Hematopoietic multipotent progenitor cell treated with erythropoietin and hydrocortisone succinate and interleukin-3 and kit ligand, for 4 days (in vitro differentiated cells): ENCODE results near the gene ZFYVE1.
A peak's percentile ranks its signal among the peaks of the same experiment; 100 is the strongest.
"Not testable (repeated sequence)": the region's sequence is repeated elsewhere in the genome, so short reads cannot be mapped to it uniquely, and the experiment has no call there.

Source experiments
- DNase-seq: peaks from one replicate; pipeline ENCODE4 v3.0.0-alpha.2; 2015

Gene ZFYVE1

DNA sequence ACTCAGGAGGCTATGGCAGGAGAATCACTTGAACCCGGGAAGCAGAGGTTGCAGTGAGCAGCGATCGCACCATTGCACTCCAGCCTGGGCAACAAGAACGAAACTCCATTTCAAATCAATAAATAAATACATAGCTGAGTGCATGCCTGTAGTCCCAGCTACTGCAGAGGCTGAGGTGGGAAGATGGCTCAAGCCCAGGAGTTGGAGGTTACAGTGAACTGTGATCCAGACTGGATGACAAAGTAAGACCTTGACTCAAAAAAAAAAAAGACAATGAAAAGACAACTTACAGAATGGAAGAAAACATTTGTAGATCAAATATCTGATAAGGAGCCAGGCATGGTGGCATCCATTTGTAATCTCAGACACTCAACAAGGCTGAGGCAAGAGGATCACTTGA, 27.6 kb downstream of the ZFYVE1 start:
- no peak for DNase-seq

DNA sequence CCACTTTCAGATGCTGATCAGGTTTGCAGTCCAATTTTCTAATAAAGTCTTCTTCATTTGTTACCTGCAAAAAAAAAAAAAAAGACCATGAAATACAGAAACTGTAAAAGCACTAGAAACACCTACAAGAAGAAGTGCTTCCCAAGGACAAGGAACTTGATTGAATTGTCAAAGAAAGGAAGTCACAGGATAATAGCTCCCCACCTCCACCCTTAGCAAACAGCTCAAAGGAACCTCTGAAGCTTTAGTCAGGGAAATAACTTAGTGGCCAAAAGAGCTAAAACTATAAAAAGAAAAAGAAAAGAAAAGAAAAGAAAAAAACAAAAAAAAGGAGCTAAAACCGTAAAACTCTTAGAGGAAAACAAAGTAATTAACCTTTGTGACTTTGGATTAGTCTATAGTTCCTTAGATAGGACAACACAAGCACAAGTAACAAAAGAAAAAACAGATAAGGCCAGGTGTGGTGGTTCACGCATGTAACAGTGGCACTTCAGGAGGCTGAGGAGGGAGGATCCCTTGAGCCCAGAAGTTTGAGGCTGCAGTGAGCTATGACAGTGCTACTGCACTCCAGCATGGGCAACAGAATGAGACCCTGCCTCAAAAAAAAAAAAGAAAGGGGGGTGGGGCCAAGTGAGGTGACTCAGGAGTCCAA, 28.5 kb downstream of the ZFYVE1 start:
- no peak for DNase-seq

DNA sequence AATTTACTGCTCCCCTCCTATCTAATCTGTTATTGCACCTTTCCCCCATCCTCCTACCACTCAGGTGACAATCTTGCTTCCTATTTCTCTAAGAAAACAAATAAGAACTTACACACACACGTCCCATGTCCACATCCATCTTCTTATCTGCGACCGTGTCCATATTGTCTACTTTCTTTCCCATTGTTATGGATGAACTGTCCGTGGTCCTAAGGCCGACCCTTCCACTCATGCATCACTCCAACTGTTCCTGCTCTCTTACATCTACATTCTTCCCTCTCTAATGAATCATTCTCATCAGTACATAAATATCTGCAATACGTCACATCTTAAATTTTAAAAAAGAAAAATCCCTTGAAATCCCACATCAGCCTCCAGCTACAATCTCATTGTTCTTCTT, 30.0 kb downstream of the ZFYVE1 start:
- no peak for DNase-seq

GRCh38 chr14:72990171-72990570, 36.7 kb downstream of the ZFYVE1 start:
- DNase-seq: no peak

DNA sequence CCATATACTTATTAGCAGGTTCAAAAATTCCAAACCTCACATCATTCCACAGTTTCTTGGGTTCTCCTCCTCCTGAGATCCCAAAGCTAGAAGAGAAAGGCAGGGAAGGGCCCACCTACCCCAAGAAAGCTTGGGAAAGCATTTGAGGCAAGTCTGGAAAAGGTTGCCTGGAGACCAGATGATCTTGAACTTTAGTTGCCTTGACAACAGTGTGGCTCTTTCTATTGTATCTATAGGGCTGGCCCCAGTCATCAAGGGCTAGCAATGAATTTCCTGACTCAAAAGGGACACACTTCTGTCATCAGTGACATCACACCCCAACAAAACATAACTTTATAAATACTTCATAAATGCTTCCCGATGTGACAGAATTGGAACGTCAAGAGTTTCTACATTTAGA, 40.0 kb downstream of the ZFYVE1 start:
- DNase-seq: no peak

- no peak for DNase-seq
These were observed 40.7 kb downstream of the ZFYVE1 start for GRCh38 chr14:72986214-72986613.

DNA sequence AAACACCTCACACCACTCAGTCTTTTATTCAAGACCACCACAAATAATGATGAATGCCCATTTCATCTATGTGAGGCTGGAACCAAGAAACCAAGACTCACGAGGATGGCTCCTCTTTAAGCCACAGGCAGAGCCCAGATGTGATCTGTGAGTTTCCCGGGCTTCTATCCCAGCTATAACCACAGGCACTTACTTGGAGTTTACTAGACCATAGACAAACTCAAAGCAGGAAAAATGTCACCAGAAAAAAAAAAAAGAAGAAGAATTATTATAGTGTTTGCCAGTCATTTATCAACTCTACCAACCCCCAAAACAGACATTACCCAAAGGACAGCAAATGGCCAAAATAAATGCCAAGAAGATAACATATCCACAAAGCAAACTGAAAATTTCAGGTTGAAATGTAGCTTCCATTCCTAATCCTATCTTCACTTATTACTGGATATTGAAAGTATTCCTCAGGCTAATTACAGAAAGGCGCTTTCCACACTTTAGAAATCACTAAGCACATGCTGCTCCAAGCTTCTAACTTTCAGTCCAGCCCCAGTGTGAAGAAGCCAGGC, 44.7 kb downstream of the ZFYVE1 start:
- no peak for DNase-seq

- no peak for DNase-seq
These were observed 46.0 kb downstream of the ZFYVE1 start for GRCh38 chr14:72980863-72981262.

DNA sequence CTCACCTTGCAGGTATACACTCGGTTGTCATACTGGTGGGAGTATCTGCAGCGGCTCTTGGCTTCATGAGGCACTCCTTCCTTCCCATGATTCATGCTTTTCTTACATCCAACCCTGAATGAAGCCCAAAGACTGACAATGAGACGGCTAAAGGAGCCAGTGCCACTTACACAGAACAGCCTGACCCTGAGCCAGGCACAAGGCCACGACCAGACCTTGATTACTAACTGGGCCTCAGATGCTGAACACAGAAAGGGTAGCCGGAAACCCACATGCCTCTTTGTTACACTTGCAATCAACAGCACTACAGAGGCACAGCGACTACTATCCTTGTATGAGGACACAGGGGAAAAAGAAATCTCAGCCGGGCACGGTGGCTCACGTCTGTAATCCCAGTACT, 48.0 kb downstream of the ZFYVE1 start:
- no peak for DNase-seq

DNA sequence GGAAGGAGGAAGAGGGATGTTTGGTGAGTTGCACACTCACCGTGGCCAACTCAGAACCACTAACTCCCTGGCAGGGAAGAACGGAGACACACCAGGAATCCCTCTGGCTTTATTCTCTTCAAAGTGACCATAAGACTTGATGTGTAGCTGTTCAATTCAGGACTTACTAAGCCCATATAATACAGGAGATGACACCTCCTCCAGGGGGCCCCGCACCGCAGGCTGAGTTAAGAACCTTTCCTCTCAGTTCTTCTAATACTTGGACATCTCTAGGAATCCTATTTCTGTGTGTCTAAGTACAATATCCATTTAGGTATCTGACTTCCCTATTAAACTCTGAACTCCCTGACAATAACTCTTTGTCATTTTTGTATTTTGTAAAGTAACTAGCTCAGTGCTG, 51.1 kb downstream of the ZFYVE1 start:
- DNase-seq: peak; percentile 46

GRCh38 chr14:72974661-72975060, 52.2 kb downstream of the ZFYVE1 start:
- DNase-seq: no peak

DNA sequence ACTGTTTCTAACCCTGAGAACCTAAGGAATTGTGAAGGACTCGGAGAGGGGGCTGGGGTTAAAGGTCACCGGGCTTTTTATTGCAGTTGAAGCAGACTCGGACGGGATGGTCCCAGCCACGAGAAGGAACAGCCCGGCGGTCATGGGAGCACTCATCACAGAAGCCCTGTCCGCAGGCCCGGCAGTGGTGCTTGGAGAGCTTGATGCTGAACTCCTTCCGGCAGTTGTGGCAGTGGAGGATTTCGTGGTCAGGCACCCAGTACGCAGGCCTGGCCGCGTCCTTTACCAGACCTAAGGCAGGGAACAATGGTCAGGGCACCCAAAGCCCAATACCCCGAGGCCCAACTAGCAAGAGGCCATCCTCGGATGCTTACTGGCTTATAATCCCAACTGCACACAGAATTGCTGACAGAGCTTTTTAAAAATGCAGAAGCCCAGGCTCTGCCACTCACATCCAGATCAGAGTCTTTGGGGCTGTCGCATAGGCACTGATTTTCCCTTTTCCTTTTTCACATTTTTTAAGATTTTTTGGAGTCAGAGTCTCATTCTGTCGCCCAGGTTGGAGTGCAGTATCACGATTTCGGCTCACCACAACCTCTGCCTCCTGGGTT, 56.0 kb downstream of the ZFYVE1 start:
- DNase-seq: no peak

DNA sequence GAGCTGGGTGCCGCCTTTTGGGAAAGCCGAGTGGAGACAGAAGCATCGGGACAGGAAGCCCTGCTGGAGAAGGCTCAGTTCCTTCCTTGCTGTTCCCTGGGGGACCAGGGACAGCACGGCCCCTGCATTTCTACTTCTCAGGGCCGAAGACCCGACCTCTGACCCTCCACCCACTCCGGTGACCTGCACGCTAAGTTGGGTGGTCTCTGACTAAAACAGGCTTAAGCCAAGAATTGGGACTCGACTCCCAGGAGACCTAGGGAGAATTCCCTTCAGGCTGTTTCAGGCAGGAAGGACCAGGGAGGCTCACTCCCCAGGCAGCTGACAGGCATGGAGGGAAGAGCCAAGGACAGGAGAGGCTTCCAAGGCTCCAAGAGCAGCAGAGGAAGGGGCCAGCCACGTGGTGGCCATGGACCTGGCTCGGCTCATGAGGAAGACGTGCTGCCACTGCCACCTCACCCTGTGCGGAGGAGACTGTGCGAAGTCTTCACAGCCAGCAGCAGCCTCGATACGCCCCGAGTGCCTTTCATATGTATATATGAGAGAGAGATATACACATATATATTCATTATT, 56.8 kb downstream of the ZFYVE1 start:
- DNase-seq: no peak

- DNase-seq: no peak
These were observed 58.6 kb downstream of the ZFYVE1 start for GRCh38 chr14:72968316-72968715.

- DNase-seq: no peak
These were observed 60.9 kb downstream of the ZFYVE1 start for GRCh38 chr14:72966038-72966437.

- peak; percentile 12 for DNase-seq
These were observed 61.7 kb downstream of the ZFYVE1 start for GRCh38 chr14:72965249-72965648.

DNA sequence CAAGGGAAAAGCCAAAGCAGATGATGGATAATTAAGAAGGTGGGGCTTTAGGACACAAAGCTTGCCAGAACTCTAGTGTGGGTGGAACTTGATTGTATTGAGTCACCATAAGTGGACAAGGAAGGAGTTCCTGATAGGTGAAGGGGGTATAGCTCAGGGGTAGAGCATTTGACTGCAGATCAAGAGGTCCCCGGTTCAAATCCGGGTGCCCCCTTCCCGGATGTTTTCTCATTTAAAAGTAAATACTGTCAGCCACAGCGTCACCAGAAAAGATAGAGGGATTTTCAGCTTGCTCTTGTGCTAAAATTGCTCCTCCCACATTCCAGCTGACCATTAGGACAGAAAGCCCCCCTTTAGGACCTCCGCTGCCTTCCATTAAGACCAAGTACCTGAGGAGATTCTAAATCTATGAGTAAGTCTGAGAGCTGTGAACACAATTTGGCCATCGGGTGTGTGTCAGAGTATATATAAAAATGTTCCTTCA, 64.0 kb downstream of the ZFYVE1 start:
- peak; percentile 40 for DNase-seq

- peak; percentile 17 for DNase-seq
These were observed 64.6 kb downstream of the ZFYVE1 start for GRCh38 chr14:72962336-72962754.

- DNase-seq: no peak
These were observed 65.1 kb downstream of the ZFYVE1 start for GRCh38 chr14:72961579-72962335.

- not testable (repeated sequence) for DNase-seq
These were observed 65.9 kb downstream of the ZFYVE1 start for GRCh38 chr14:72961016-72961415.

- DNase-seq: no peak
These were observed 68.4 kb downstream of the ZFYVE1 start for GRCh38 chr14:72958548-72958947.

GRCh38 chr14:72957213-72957612, 69.7 kb downstream of the ZFYVE1 start:
- no peak for DNase-seq

GRCh38 chr14:72956741-72957140, 70.2 kb downstream of the ZFYVE1 start:
- DNase-seq: not testable (repeated sequence)
